M059J (cell line): ENCODE measurements around the gene E2F8. TPM values are rescaled to one million over a fixed set of nuclear protein-coding genes. Genes with fewer than 3 reads are reported as not detected.

Experiments
- DNase-seq: peaks from one replicate; pipeline ENCODE4 v3.0.0-alpha.2; 2012; ENCODE audit warnings: low read depth
- total RNA-seq: library from RNA; depleted of rRNA; stranded (reverse); fragments of >200 nt; shearing (Covaris generic); gene quantifications from 2 replicates; pipeline ENCODE4 v1.2.3, GENCODE V29; 2014

Gene E2F8
- total RNA-seq, 1 experiment from 2014 or later: 8.5 TPM

DNA sequence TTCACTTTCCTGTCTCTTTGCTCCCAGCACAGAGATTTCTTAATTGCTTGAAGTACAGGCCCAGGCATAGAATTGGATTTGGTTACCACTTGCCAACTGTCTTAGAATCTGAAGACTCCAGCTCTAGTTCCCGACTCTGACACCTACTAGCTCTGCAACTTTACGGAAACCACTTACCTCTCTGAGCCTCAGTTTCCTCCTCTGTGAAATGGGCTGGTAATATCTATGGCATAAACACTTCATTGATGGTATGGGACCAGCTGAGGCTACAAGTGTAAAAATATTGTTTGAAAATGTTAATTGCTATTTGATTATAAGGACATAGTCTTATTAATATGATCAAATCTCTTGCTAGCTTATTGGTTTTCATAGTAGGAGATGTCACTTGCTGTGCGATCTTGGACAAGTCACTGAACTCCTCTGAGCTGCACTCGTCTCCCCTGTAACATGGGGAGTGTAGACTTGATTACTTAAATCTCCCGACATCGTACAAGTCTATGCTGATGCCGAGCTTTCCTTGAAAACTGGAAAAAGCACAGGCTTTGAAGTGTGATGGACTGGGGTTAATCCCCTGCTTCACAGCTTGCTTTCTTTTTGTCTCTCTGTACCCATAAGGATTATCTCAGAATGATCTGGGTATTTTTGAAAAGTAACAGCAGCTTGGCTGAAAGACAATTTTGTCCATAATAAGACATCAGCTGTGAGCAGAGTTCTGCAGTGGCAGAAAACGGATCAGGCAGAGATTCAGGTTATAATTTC lies 11.8 kb upstream of the E2F8 start:
- DNase-seq: no peak

DNA sequence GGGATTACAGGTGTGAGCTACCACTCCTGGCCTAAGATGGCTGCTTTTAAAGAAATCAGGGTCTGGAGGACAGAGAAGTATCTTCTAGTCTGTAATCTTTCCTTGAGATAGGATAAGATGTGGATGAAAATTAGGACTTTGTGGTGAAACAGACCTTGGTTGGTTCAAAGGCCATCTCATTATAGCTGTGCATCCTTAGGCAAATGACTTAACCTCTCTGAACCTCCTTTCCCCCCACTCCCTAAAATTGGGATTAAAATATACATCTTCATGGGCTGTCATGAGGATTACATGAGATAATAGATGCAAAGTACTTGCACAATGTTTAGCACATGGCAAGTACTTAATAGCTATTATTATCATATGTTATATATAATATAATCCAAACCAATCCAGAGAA lies 10.8 kb upstream of the E2F8 start:
- DNase-seq: no peak

DNA sequence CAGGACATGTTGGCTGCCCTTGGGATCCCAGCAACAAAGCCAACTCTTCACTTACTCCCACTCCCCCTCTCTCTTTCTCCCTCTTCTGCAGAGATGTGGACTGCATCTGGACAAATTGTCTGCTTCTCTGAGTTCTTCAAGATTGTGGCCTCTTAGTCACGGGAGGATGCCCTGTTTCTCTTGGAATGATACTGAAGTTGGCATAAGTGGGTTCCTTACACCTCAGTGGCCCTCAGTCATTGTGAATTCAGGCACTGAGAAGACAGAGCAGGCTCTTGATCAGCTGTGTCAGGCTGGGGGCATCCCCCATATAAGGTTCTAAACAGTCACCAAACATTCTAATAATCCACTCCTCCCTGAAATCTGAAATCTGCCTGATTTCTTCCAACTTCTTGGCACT lies 6.1 kb upstream of the E2F8 start:
- DNase-seq: no peak

DNA sequence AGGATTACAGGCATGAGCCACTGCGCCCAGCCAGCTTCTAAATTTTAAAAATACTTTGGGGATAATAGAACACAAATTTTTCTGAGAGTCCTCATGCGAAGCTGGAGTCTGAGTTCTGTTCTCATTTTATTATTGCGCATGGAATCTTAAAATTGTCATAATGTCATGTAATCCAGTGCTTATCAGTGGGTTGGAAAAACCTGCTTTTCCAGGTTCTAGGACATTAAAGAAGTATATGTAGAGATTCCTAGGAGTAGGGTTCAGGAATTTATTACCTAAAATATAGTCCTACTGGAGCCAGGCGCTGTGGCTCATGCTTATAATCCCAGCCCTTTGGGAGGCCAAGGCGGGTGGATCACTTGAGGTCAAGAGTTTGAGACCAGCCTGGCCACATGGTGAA lies 4.6 kb upstream of the E2F8 start:
- DNase-seq: no peak

DNA sequence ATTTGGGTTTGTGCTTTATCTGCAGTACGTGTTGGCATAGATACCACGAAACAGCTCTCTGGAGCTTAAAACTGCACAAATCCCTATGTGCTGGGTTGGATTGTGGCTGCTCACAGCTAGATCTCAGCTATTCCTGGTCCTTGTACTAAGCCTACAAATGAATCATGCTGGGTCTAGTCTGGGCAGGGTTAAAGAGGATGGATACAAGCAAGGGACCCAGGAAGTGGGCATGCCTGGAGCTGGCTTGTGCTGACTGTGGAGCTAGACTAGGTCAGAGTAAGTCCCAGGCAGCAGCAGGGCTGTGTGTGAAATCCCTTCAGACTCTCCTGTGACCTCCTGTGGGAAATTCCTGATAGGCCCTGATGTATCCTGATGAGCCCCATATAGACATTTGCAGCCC lies 3.9 kb upstream of the E2F8 start:
- DNase-seq: peak; percentile 29

DNA sequence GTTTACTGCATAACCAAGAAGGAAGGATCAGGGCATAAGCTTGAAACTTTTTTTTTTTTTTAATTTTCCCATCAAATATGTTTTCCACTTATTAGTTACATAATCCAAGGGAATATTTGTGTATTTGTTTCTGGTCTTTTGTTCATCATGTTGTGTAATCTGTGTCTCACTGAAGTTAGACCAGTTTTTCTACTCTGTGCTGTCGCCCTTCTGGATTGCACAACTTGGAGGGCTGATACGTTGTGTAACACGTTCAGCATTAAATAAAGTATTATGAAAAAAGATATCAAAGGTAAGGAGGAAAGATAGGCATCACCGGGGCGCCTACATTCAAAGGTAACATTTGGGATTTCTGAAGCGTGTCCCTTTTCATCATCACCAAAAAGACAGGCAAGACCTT lies 3.3 kb upstream of the E2F8 start:
- DNase-seq: no peak

DNA sequence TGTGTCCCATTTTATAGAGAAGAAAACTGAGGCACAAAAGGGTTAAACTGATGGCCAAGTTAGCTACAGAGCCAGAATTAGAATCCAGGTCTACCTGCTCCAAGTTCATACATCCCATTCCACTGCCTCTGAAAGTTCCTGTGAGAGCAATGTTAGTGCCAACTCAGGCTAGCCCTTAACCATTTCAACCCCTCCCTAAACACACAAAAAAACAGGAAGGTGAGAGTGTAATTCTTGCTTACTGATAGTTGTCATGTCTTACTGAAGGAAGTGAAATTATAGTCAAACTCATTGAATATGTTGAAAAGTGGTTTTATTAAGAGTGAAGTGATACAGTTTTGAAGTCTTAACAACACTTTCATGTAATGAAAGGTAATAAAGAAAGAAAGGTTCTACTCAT lies 2.9 kb upstream of the E2F8 start:
- no peak for DNase-seq

DNA sequence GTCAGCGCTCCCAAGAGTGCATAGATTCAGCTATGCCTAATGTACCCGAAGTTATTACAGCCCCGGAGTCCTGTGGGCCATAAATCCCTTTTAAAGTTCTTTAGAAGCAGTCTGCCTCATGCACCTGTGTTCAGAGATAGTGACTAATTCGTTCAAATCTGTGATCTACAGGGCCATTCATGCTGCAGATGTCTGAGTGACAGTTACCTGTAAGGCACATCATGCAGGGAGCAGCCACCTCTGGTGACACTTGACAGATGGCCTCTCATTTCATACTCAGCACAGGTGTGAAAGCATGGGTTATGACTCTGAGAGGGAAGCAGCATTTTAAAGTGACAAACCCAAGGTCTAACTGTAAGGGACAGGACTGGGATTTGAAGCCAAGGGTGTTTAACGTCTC lies 2.4 kb upstream of the E2F8 start:
- no peak for DNase-seq

DNA sequence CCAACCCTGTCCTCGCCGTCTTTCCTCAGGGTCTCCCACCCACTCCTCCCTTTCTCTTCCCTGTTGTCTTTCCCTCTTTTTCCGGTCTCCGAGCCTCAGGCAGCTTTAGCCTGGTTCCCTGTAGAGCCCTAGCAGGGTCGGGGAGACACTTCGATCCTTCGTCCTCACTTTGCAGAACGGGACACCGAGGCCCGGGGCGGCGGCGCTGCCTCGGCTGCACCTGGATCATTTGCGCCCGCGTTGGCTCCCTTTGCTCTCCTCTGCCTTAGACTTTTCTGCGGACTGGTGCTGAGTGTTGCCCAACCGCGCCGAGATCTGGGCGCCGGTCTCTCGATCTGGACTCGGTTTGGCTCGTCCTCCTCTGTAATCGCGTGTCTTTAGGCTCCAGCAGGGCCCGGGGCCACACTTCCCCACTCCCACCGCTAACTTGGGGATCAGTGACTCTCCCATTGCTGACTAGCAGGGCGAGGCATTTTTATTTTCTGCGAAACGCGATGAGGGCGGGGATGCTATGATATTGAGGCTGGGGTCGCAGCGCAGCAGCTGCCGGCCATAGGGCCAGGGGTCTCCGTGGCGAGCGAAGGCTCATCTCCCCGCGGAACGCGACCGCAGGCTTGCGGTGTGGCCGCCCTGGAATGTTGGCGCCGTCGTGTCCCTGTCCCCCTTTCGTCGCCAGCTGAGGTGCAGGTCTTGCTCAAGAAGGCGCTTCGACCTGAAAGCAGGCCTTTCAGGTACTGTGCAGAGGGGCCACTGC lies 1.6 kb upstream of the E2F8 start:
- no peak for DNase-seq

DNA sequence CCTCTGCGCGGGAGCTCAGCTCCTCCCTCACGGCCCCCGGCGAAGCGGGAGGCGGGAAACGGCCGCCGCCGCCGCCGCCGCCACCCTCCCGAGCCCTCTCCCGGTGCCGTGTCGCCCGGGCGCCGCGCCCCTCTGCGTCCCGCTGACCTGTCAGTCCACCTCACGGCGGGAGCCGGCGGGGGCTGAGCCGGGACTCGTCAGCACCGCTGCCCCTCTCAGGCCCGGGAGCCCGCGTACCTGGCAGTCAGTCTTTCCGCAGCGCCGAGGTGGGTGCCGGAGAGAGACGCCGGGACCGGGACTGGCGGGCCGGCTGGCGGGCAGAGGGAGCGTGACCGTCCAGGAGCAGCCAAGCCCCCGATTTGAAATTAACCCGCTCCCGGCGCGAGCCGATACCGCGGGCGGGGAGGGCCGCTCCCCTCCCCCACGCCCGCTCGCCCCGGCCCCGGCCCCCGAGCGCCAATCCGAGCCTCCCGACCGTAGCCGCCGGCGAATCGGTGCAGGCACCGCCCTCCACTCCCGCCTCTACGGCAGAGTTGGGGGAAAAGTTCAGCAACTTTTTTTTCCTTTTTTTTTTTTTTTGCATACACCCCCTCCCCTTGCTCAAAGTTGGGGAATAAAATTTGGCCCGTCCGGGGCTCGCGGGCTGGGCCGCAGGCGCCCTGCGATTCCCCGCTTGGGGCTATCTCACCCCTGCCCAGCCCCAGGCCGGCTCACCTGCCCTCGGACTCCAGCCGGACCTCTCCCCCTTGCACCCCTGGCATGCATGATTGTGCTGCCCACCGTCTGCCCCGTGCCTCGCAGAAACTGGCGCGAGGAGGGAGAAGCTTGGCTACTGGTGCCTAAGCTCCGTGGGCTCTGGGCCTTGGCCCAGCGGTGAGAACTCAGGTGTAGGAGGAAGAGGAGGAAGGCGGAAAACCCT lies 774 bp upstream of the E2F8 start:
- DNase-seq: peak; percentile 44

DNA sequence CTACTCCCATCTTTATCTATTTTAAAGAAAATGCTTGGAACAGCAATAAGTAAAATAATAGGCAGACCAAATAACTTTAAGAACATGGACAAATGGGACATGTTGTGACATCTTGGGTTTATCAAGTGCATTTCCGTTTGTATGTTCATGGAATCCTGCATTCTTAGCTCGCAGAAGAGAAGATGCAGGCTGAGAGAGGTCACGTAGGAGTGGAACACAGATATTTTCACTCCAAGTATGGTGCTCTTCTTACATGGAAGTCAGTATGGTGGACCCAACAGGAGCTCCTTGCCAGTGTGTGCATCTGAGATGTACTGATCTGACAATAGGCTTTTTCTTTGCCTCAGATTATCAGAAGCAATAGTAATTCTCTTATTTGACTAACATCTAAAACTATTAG lies 1.7 kb downstream of the E2F8 start:
- DNase-seq: no peak

DNA sequence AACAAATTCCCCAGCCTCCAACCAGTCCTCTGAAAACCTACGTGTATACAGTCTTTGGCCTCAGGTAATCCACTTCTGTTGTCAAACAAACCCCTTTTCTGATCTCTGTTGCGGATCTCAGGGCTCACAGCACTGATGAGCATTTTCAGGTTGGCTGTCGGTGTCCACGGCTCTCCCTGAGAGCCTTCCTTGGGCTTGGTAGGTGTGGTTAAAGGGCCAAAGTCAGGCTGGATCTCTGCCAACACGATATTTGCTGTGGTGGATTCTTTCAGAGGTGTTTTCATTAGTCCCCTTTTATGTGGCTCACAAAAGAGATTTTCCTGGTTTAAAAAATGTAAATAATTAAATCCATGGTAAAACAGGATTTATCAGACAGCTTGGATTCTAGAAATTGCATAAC lies 2.9 kb downstream of the E2F8 start:
- DNase-seq: no peak

DNA sequence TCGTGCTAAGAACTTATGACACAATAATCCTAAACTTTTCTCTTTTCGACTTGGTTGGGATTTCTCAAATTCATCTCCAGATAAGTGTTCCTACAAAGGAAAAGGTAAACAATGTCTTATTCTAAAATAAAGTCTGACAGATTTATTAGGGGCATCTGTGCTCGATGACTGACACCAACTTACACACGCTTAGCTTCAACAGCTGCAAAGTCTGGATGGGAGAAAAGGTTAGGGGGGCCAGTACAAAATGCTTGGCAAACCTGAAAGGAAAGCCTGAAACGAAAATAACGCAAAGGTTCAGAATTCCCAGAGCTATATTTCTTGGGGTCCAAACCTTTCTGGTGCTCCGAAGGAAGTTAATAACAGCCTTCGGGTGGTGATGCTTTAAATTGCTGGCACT lies 3.4 kb downstream of the E2F8 start:
- no peak for DNase-seq

DNA sequence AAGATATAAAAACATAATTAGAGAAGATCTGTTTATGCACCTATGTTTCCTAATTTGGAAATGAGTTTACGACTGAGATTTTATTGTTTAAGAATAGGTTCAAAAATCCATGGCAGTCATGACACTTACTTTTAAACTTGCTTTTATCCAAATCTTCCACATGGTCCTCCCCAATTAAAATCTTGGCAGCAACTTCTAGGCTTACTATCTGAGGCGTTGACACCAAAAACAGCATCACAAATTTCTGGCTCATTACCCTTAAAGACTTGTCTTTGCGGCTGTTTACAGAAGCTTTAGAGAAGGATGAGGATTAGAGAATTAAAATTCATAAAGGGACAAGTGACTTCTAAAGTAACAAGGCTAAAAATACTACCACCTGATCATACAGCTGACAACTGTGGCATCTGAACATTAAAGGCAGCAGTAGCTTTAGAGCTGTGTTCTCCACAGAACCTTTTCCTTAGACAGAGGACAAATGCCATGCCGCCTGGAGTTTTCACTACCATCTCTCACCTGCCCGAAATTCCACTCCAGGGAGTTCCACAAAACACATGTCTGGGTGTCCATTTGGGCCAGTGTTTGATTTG lies 6.4 kb downstream of the E2F8 start:
- no peak for DNase-seq

DNA sequence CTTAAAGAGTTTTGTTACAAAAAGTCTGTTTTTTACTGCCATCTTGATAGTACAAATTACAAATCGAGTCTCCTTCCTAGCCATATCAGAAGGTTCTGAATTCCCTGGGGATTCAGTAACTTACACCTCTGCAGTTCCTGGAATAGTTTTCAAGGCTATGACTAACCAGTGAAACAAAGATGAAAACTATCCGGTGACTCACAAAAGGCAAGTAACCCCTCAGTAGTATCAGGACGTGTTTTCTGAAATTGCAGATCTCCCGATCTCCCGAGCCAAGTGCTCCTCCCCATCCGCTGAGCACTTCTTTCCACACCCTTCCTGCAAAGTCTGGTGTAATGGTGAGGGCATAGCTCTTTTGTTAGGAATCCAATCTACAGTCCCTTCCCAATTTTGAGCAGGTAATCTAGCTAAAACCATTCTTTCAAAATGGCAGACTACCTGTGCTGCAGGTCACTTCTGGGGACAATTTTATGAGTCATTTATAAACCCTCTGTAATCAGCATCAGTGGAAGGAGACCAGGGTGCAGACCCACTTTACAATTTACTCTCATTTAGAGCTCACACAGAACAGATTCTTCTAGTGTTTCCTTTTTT lies 7.7 kb downstream of the E2F8 start:
- DNase-seq: peak; percentile 89

DNA sequence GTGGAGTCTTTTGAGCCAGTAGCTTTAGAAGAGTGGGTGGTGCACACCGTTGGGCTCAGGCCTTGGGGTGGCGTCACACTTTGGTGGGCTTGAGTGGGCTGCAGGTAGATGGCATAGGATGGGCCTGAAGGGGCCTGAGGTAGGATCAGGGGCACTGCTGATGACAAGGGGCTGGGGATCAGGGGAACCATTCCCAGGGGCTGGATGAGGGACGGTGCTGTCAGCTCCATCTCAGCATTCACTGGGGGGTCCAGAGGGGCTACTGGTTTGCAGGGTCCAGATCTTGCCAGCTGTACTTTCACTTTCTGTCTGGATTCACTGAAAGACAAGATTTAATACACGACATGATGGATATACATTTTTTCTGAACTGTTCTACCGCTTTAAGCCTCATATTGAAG lies 11.1 kb downstream of the E2F8 start:
- no peak for DNase-seq

DNA sequence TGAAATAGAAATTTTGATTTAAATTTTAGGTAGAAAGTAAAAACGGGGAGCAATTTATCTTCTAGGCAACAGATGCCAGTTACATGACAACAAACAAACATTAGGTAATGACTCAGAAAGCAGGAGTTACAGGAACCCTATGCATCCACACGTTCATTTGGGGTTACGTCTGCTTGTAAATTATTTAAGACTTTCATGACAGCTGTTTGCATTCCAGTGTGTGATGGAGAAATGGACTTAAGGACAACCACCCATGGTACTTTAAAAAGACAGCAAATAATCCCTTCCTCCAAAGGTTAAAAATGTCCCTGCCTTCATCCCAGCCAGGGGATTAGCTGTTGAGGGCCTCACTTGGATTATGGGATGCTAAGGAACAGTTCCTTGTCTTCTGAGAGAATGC lies 11.8 kb downstream of the E2F8 start:
- DNase-seq: peak; percentile 24

DNA sequence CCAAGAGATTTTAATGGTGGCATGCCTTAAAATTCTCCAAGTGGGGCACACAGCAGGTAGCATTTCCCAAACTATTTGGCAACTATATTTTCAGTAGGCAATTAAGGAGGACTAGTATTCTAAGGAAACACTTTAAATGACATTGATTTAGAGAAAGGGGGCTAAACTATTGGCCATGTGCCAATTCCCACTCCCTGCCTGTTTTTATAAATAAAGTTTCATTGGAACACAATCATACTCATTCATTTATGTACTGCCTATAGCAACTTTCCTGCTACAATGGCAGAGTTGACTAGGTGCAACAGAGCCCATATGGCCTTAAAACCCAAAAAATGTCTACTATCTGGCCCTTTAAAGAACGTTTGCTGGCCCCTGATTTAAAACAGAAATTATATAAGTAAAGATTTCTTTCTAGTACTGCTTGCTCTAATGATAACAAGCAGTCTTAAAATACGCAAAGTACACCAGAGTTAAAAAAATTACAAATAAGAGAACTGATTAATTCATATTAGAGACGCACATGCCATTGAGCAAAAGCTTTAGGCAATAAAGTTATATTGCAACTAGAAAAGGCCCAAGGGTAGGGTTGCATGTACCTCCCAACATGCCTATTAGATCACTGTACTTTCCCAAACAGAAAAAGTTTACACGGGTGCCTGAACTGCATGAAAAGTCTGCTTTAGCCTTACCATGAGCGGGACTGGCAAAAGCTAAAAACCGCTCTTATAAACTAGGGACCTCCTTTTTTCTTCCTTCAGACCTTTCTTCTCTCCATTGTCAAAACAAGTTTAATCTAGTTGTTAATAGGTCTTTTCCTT lies 14.2 kb downstream of the E2F8 start:
- no peak for DNase-seq

DNA sequence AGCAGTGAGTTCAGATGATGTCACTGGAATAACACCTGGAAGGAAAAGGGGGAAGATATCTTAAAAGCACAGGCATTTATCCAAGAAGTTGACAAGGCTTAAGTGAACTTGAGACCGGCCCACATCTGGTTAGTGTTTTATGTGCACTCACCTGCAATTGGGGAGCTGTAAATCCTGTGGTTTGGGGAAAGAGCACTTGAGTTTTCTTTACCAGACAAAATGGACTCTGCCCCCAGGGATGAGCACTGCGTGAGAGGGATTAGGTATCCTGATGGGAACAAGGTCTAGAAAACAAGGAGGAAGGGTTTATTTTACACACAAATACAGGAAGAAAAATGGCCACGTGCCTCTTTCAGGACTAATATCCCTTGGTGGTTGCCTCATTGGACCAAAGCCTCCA lies 15.2 kb downstream of the E2F8 start:
- no peak for DNase-seq

DNA sequence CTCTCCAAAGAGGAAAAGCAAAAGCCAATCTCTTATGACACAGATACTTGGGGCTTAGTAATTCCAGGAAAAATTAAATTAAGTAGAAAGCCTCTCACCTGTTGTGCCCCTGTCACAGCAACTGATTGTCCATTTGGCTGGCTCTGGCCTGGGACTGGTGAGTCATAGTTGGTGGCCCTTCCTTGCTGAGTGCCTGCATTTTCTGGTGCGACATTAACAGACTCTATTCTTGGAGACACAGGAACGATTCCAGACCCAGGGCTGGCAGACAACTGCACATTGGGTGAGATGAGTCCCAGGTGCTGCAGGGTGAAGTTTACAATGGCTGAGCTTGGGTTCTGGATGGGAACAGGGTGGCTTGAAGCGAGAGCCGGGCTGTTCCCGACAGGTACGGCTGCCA lies 15.6 kb downstream of the E2F8 start:
- DNase-seq: no peak
